ENCODE results near the gene DQX1.

DNA sequence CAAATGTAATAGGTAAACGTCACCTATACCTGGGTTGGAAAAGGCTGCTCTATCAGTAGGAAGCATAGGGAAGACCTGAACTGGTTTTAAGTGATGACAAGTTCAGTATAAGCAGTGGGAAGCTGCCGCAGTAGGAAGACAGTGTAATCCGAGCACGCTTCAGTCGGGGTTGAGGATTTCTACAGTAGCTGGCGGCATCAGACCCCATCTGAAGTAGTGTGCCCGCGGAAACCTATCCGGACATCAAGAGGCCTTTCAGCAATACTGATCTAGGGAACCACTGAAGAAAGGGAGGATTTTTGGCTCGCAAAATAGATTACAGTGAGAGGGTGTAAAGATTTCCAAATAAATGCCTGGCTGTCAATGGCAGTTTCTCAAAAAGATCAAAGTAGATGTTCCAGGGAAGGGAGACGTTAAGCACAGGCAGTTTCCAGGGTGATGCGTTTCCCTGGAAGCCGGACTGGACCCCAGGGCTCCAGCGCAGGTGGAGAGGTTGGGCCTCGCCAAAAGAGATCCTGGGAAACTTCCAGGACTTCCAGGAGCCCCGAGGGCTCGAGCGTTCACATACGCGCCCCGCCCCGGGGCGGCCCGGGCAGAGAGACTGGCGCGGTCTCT, 22.4 kb upstream of the DQX1 start:
- TF ChIP-seq POLR2A (IDR thresholded peaks at IDR 0.05) (no peak), CTCF (IDR thresholded peaks at IDR 0.05) (no peak)

All from heart left ventricle (tissue), 13 donors.